ENCODE data around the gene RAB9A. TPM values are rescaled to one million over a fixed set of nuclear protein-coding genes. Genes with fewer than 3 reads are reported as not detected.
A peak's percentile ranks its signal among the peaks of the same experiment; 100 is the strongest.

Gene RAB9A
- total RNA-seq, 6 experiments from 2014 or later, result 9.9 to 20.8 (median 12.7) TPM

GRCh38 chrX:13732246-13733067, 43.5 kb downstream of the RAB9A start:
- DNase-seq (no peak), ATAC-seq (peak in 1 of 4 donors; percentile 1)
- H3K27ac ChIP-seq, result no peak overlapping the region
- peaks cover 0 to 5% (median 0%) of the 10 kb centered on the region in 4 donors for H3K4me1 ChIP-seq
- H3K36me3 ChIP-seq, result no peaks in the 10 kb centered on the region
- 57% methylated on average over 7 of the region's 7 CpGs for WGBS (ENCODE audit: insufficient coverage, low coverage, low lambda C conversion rate, missing lambda C conversion rate)
- no peaks in the 10 kb centered on the region for H3K9me3 ChIP-seq
- H3K4me3 ChIP-seq, result no peak overlapping the region
- TF ChIP-seq POLR2A (IDR thresholded peaks at IDR 0.05) (no peak), CTCF (IDR thresholded peaks at IDR 0.05) (no peak)
- intact Hi-C loops (cut with DNase I), result no loop called here
- H3K27me3 ChIP-seq, result no peaks in the 10 kb centered on the region

GRCh38 chrX:13733506-13733905, 44.6 kb downstream of the RAB9A start:
- TF ChIP-seq CTCF (IDR thresholded peaks at IDR 0.05) (no peak), POLR2A (IDR thresholded peaks at IDR 0.05) (no peak)
- H3K4me3 ChIP-seq, result peak overlapping the region; percentile 72 to 90 (median 80)
- ATAC-seq, result no peak
- WGBS (ENCODE audit: insufficient coverage, low coverage, low lambda C conversion rate, missing lambda C conversion rate), result 45% methylated on average over 4 of the region's 4 CpGs
- no peaks in the 10 kb centered on the region for H3K9me3 ChIP-seq
- H3K4me1 ChIP-seq, result peaks cover 0 to 5% (median 0%) of the 10 kb centered on the region in 4 donors
- no peaks in the 10 kb centered on the region for H3K36me3 ChIP-seq
- H3K27ac ChIP-seq, result peak overlapping the region in 1 of 3 donors; percentile 82
- H3K27me3 ChIP-seq, result no peaks in the 10 kb centered on the region
- intact Hi-C loops (cut with DNase I), result no loop called here
- no peak for DNase-seq

- DNase-seq, result peak; percentile 89 to 94 (median 91)
- H3K36me3 ChIP-seq, result peaks cover 0 to 7% (median 0%) of the 10 kb centered on the region in 4 donors
- intact Hi-C loops (cut with DNase I), result no loop called here
- ATAC-seq, result peak; percentile 97 to 100 (median 99)
- H3K4me3 ChIP-seq, result peak within 1 kb of the TSS; percentile 72 to 90 (median 80)
- H3K4me1 ChIP-seq, result peaks cover 0 to 5% (median 0%) of the 10 kb centered on the region in 4 donors
- no peaks in the 10 kb centered on the region for H3K27me3 ChIP-seq
- H3K9me3 ChIP-seq, result no peaks in the 10 kb centered on the region
- 2% methylated on average over 17 of the region's 75 CpGs for WGBS (ENCODE audit: insufficient coverage, low coverage, low lambda C conversion rate, missing lambda C conversion rate)
- peak; percentile 97 for TF ChIP-seq POLR2A (IDR thresholded peaks at IDR 0.05)
- TF ChIP-seq CTCF (IDR thresholded peaks at IDR 0.05), result no peak
- H3K27ac ChIP-seq, result peak within 1 kb of the TSS; percentile 76 to 90 (median 87)
These were observed 45.6 kb downstream of the RAB9A start, which contains the start of the genes OFD1 and TRAPPC2 for GRCh38 chrX:13734278-13735172. TSS of gene OFD1 (plus strand) at chrX:13734748. CDS start at chrX:13735072, 324 bp downstream. TSS of gene TRAPPC2 (minus strand) at chrX:13734620. CDS start at chrX:13719963, 14,657 bp downstream.

GRCh38 chrX:13741695-13742094, 52.8 kb downstream of the RAB9A start:
- H3K36me3 ChIP-seq, result peaks cover 0 to 35% (median 0%) of the 10 kb centered on the region in 4 donors
- H3K4me1 ChIP-seq, result no peaks in the 10 kb centered on the region
- DNase-seq (no peak), ATAC-seq (no peak)
- H3K27ac ChIP-seq, result no peak overlapping the region
- intact Hi-C loops (cut with DNase I), result no loop called here
- no peaks in the 10 kb centered on the region for H3K27me3 ChIP-seq
- TF ChIP-seq POLR2A (IDR thresholded peaks at IDR 0.05), result no peak
- TF ChIP-seq CTCF (IDR thresholded peaks at IDR 0.05), result no peak
- 59% methylated on average over 6 of the region's 6 CpGs for WGBS (ENCODE audit: insufficient coverage, low coverage, low lambda C conversion rate, missing lambda C conversion rate)
- H3K9me3 ChIP-seq, result no peaks in the 10 kb centered on the region
- no peak overlapping the region for H3K4me3 ChIP-seq

Measured in right lobe of liver (tissue), 6 donors.